Gastroesophageal sphincter (tissue), 4 donors: ENCODE results near the gene DNAJC11. TPM values are rescaled to one million over a fixed set of nuclear protein-coding genes. Genes with fewer than 3 reads are reported as not detected.

Experiments
- ATAC-seq: fragments of 150-250 bp; one replicate; pipeline ENCODE4 v1.9.1; 2016; ENCODE audit warnings: mild to moderate bottlenecking, moderate library complexity
- H3K27ac ChIP-seq, 4 donors: fragments of 200-600 bp; sonication (generic) in 3 of 4; 1 replicate in 3 of 4; 2 replicates in 1 of 4; pipeline ENCODE4 v1.5.1; 2016 to 2019
- H3K27me3 ChIP-seq: fragments of 200-600 bp; sonication (generic); one replicate; pipeline ENCODE4 v1.5.1; 2019
- H3K36me3 ChIP-seq, 2 donors: fragments of 200-600 bp; sonication (generic); one replicate each; pipeline ENCODE4 v1.5.1; 2019; ENCODE audit warnings: control low read depth in 1 of 2
- H3K4me1 ChIP-seq, 3 donors: fragments of 200-600 bp; sonication (generic); 1 replicate in 2 of 3; 2 replicates in 1 of 3; pipeline ENCODE4 v1.5.1; 2016 to 2019; ENCODE audit warnings: control low read depth in 2 of 3
- H3K4me3 ChIP-seq, 2 donors: fragments of 200-600 bp; sonication (generic); one replicate each; pipeline ENCODE4 v1.5.1; 2019; ENCODE audit warnings: mild to moderate bottlenecking in 1 of 2, moderate library complexity in 1 of 2
- H3K9me3 ChIP-seq, 3 donors: fragments of 200-600 bp; sonication (generic); one replicate each; pipeline ENCODE4 v1.5.1; 2017 to 2019; ENCODE audit warnings: control low read depth in 2 of 3
- CTCF ChIP-seq, 4 experiments: fragments of 200-600 bp in 2 of 4; fragments of 450-650 bp in 2 of 4; sonication (generic) in 1 of 4; IDR thresholded peaks; one replicate each; pipeline ENCODE4 v1.5.1; 2017 to 2019; ENCODE audit warnings: antibody characterized with exemption in 4 of 4, mild to moderate bottlenecking in 2 of 4, moderate library complexity in 2 of 4
- EP300 ChIP-seq: sonication (generic); formaldehyde crosslinking; IDR thresholded peaks from one replicate; pipeline ENCODE4 v1.6.1; 2017; ENCODE audit warnings: antibody characterized with exemption, mild to moderate bottlenecking
- POLR2A ChIP-seq, 2 donors: fragments of 450-650 bp; IDR thresholded peaks; one replicate each; pipeline ENCODE4 v1.6.1; 2017; ENCODE audit warnings: antibody characterized with exemption in 2 of 2, mild to moderate bottlenecking in 2 of 2, moderate library complexity in 1 of 2
- POLR2AphosphoS5 ChIP-seq: sonication (generic); formaldehyde crosslinking; IDR thresholded peaks from one replicate; pipeline ENCODE4 v1.6.1; 2017; ENCODE audit warnings: antibody characterized with exemption
- WGBS, 2 donors: methylation state at CpG; one replicate each; pipeline ENCODE4 v1.1.5; 2018; ENCODE audit warnings: low coverage in 1 of 2; 5-methylcytosine and 5-hydroxymethylcytosine counted together
- total RNA-seq, 4 donors: library from RNA; depleted of rRNA; stranded (reverse); fragments of >200 nt; gene quantifications; one replicate each; pipeline ENCODE4 v1.1.0, GENCODE V29; 2016

The DNAJC11 gene
- total RNA-seq, 4 donors from 2014 or later, result 20.9 to 51.7 (median 30.8) TPM

DNA sequence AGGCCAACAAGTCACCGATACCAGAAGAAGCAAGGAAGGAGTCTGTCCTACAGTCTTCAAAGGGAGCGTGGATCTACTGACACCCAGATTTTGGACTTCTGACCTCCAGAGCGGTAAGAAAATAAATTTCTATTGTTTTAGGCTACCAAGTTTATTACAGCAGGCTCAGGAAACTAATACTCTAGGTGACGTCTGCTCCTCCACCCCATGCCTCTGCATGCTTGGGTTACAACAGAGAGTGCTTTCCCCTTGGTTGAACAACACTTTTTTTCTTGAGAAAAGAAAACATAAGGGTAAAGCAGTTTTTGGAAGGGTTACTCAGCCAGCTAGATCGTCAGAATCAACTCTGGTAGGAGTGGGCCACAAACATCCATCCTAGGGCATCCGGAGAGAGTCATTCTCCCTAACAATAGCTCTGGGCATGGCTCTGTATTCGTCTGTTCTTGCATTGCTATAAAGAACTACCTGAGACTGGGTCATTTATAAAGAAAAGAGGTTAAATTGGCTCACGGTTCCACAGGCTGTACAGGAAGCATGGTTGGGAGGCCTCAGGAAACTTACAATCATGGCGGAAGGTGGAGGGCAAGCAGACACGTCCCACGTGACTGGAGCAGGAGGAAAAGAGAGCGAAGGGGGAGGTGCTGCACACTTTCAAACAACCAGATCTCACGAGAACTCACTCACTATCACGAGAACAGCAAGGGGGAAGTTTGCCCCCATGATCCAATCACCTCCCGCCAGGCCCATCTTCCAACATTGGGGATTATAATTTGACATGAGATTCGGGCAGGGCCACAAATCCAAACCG is 22.2 kb upstream of the DNAJC11 start:
- TF ChIP-seq POLR2A (IDR thresholded peaks at IDR 0.05), result no peak
- TF ChIP-seq CTCF (IDR thresholded peaks at IDR 0.05), result no peak
- TF ChIP-seq POLR2AphosphoS5, result no peak
- no peak for TF ChIP-seq EP300
- peaks cover 0 to 15% (median 0%) of the 10 kb centered on the region in 3 donors for H3K4me1 ChIP-seq
- H3K9me3 ChIP-seq, result no peaks in the 10 kb centered on the region
- H3K36me3 ChIP-seq, result no peaks in the 10 kb centered on the region
- no peak for ATAC-seq
- no peaks in the 10 kb centered on the region for H3K27me3 ChIP-seq
- H3K27ac ChIP-seq, result no peak overlapping the region
- H3K4me3 ChIP-seq, result no peak overlapping the region
- 80 to 81% methylated on average over 13 to 17 of the region's 17 CpGs for WGBS, 2 donors

DNA sequence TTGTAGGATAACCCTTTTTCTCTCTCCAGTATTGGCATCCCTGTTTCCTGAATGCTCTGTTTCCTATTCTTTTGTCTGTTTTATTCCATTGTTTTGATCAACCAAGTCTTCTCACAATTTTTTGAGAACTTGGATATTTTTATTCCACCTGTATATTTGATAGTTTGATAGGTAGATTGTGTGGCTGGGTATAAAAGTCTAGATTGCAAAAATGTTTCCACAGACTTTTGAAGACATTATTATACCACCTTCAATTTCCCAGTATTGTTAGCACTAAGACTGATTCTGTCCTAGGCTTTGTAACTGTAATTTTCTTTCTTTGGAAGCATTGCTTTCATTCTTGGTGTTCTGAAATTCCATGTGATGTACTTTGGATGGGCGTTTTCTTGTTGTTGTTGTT is 9.6 kb upstream of the DNAJC11 start:
- peaks cover 0 to 13% (median 0%) of the 10 kb centered on the region in 3 donors for H3K9me3 ChIP-seq
- no peak overlapping the region for H3K27ac ChIP-seq
- no peak overlapping the region for H3K4me3 ChIP-seq
- WGBS, 2 donors, result 63% methylated on average over 1 of the region's 1 CpG; no CpG with 5 or more reads in 1 of the 2 donors
- no peak for TF ChIP-seq EP300
- TF ChIP-seq POLR2A (IDR thresholded peaks at IDR 0.05), result no peak
- TF ChIP-seq CTCF (IDR thresholded peaks at IDR 0.05), result no peak
- no peak for TF ChIP-seq POLR2AphosphoS5
- no peaks in the 10 kb centered on the region for H3K27me3 ChIP-seq
- ATAC-seq, result no peak
- no peaks in the 10 kb centered on the region for H3K4me1 ChIP-seq
- H3K36me3 ChIP-seq, result no peaks in the 10 kb centered on the region

GRCh38 chr1:6704746-6705145 is 3.1 kb upstream of the DNAJC11 start:
- Histone ChIP-seq H3K4me3 (no peak overlapping the region), H3K36me3 (no peaks in the 10 kb centered on the region), H3K4me1 (peaks cover 0 to 20% (median 5%) of the 10 kb centered on the region in 3 donors), H3K27me3 (no peaks in the 10 kb centered on the region), H3K27ac (no peak overlapping the region), H3K9me3 (no peaks in the 10 kb centered on the region)
- no peak for ATAC-seq
- no peak for TF ChIP-seq CTCF (IDR thresholded peaks at IDR 0.05)
- no peak for TF ChIP-seq POLR2A (IDR thresholded peaks at IDR 0.05)
- TF ChIP-seq EP300, result no peak
- TF ChIP-seq POLR2AphosphoS5, result no peak
- WGBS, 2 donors, result 78 to 95% methylated on average over 3 to 5 of the region's 6 CpGs

DNA sequence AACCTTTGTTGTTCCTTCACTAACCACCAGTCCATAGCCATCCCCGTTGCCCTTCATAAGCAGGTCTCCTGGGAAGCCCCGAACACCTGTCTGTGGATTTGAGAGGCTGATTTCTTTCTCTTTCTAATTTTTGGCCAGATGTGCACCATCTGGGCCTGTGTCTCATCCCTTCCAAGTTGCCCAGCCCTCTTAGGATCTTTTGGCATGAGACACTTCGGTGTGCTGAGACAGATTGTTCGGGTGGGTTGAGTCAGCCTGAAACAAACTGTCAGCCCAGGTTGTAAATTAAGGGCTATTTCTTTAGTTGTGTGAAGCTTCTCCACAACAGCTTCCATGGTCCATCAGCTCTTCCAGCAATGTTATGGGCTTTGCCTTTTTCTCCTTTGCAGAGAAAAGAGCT is 1.4 kb upstream of the DNAJC11 start:
- H3K27ac ChIP-seq, result no peak overlapping the region
- H3K4me1 ChIP-seq, result peaks cover 0 to 33% (median 7%) of the 10 kb centered on the region in 3 donors

More for the DNA sequence above, 1.4 kb upstream of the DNAJC11 start:
- no peaks in the 10 kb centered on the region for H3K36me3 ChIP-seq
- no peak for TF ChIP-seq EP300
- TF ChIP-seq CTCF (IDR thresholded peaks at IDR 0.05), result no peak
- TF ChIP-seq POLR2A (IDR thresholded peaks at IDR 0.05), result no peak
- TF ChIP-seq POLR2AphosphoS5, result no peak
- no peaks in the 10 kb centered on the region for H3K9me3 ChIP-seq
- no peak overlapping the region for H3K4me3 ChIP-seq
- no peak for ATAC-seq
- H3K27me3 ChIP-seq, result no peaks in the 10 kb centered on the region
- WGBS, 2 donors, result 80% methylated on average over 2 of the region's 4 CpGs; no CpG with 5 or more reads in 1 of the 2 donors
